ENCODE measurements around the gene FAM186B.

- TF ChIP-seq RFX5 (IDR thresholded peaks at IDR 0.05; ENCODE audit: low read depth, low read length) (no peak), STAG1 (CRISPR knock-in tag; IDR thresholded peaks at IDR 0.05) (no peak)
- TF ChIP-seq, protein P1, sequence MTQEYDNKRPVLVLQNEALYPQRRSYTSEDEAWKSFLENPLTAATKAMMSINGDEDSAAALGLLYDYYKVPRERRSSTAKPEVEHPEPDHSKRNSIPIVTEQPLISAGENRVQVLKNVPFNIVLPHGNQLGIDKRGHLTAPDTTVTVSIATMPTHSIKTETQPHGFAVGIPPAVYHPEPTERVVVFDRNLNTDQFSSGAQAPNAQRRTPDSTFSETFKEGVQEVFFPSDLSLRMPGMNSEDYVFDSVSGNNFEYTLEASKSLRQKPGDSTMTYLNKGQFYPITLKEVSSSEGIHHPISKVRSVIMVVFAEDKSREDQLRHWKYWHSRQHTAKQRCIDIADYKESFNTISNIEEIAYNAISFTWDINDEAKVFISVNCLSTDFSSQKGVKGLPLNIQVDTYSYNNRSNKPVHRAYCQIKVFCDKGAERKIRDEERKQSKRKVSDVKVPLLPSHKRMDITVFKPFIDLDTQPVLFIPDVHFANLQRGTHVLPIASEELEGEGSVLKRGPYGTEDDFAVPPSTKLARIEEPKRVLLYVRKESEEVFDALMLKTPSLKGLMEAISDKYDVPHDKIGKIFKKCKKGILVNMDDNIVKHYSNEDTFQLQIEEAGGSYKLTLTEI (CRISPR knock-in tag; conservative IDR thresholded peaks at IDR 0.05) = no peak
- TF ChIP-seq, protein P2, sequence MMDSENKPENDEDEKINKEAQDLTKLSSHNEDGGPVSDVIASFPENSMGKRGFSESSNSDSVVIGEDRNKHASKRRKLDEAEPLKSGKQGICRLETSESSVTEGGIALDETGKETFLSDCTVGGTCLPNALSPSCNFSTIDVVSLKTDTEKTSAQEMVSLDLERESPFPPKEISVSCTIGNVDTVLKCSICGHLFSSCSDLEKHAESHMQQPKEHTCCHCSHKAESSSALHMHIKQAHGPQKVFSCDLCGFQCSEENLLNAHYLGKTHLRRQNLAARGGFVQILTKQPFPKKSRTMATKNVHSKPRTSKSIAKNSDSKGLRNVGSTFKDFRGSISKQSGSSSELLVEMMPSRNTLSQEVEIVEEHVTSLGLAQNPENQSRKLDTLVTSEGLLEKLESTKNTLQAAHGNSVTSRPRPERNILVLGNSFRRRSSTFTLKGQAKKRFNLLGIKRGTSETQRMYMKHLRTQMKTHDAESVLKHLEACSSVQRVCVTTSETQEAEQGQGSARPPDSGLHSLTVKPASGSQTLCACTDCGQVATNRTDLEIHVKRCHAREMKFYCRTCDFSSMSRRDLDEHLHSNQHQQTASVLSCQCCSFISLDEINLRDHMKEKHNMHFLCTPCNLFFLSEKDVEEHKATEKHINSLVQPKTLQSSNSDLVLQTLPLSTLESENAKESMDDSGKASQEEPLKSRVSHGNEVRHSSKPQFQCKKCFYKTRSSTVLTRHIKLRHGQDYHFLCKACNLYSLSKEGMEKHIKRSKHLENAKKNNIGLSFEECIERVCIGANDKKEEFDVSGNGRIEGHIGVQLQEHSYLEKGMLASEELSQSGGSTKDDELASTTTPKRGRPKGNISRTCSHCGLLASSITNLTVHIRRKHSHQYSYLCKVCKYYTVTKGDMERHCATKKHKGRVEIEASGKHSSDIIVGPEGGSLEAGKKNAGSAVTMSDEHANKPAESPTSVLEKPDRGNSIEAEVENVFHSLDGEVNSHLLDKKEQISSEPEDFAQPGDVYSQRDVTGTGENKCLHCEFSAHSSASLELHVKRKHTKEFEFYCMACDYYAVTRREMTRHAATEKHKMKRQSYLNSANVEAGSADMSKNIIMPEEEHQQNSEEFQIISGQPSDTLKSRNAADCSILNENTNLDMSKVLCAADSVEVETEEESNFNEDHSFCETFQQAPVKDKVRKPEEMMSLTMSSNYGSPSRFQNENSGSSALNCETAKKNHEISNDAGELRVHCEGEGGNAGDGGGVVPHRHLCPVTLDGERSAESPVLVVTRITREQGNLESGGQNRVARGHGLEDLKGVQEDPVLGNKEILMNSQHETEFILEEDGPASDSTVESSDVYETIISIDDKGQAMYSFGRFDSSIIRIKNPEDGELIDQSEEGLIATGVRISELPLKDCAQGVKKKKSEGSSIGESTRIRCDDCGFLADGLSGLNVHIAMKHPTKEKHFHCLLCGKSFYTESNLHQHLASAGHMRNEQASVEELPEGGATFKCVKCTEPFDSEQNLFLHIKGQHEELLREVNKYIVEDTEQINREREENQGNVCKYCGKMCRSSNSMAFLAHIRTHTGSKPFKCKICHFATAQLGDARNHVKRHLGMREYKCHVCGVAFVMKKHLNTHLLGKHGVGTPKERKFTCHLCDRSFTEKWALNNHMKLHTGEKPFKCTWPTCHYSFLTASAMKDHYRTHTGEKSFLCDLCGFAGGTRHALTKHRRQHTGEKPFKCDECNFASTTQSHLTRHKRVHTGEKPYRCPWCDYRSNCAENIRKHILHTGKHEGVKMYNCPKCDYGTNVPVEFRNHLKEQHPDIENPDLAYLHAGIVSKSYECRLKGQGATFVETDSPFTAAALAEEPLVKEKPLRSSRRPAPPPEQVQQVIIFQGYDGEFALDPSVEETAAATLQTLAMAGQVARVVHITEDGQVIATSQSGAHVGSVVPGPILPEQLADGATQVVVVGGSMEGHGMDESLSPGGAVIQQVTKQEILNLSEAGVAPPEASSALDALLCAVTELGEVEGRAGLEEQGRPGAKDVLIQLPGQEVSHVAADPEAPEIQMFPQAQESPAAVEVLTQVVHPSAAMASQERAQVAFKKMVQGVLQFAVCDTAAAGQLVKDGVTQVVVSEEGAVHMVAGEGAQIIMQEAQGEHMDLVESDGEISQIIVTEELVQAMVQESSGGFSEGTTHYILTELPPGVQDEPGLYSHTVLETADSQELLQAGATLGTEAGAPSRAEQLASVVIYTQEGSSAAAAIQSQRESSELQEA (CRISPR knock-in tag; IDR thresholded peaks at IDR 0.05; ENCODE audit: not compliant biosample characterization) = no peak
These were observed 4.4 kb upstream of the FAM186B start for GRCh38 chr12:49609875-49610154.
